TTC549 (cell line): ENCODE data around the gene PIAS4.

Source experiments
- FAIRE-seq: peaks from 2 replicates; lab custom pipeline; 2012; peaks lifted over from hg19 to GRCh38; lab: Jason Lieb, UNC

PIAS4 gene

DNA sequence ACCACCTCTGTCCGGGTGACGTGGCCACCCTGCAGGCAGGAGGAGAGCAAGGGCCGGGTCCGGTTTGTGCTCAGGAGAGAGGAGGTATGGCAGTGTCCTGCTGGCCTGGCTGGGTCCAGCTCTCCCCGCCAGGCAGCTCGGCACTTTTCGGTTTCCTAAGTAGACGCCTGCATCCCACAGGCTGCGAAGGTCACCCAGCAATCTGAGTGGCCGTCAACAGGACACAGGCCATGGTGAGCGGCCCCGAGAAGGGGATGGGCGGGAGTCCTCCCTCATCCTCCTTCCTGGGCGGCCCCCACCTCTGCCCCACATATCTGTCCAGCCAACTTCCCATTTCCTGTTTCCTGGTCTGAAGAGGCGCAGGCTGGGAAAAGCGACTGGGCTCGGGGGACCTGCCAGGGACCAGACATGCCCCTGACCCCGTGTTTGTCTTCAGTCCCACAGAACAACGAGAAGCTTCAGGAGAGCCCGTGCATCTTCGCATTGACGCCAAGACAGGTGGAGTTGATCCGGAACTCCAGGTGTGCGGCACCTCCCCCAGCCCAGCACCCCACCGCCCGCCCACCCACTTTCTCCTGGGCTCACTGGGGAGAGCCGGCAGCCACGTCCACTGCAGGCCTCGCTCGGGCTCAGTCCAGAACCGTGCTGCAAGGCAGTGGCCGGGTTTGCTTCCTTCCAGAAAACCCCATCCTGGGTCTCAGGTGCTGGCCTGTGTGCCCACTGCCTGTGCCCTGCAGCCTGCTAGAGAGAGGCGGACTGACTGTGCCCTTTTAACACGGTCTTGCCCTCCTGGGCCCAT lies 16.3 kb downstream of the PIAS4 start:
- FAIRE-seq = no peak

DNA sequence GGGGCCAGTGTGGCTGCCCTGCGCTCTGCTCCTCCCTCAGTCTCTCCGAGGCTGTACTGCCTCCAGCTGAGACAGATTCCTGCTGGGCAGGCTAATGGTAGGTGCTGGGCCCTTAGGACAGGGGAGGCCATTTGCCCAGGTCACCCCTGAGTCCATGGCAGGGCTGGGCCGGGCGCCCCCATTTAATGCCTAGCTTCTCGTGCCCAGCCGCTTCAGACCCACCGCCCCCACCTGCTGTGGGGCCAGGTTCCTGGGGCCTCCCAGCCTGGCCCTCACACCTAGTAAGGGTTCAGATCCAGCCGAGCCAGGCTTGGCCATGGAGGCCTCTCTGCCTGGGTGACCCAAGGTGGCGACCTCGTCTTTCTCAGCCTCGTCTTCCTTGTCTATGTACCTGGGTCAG lies 17.8 kb downstream of the PIAS4 start:
- no peak for FAIRE-seq

DNA sequence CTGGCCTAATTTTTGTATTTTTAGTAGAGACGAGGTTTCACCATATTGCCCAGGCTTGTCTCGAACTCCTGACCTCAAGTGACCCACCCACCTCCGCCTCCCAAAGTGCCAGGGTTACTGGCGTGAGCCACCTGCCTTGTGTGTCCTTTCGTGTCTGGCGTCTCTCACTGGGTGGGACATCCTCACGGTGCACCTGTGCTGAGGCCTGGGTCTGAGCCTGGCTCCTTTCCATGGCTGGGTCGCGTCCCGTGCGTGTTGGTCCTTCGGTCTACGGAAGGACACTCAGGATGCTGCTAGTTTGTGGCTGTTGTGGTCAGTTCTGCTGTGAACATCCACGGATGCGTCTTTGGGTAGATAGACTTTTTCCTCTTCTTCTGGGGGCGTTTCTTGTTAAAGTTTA lies 19.6 kb downstream of the PIAS4 start:
- no peak for FAIRE-seq

DNA sequence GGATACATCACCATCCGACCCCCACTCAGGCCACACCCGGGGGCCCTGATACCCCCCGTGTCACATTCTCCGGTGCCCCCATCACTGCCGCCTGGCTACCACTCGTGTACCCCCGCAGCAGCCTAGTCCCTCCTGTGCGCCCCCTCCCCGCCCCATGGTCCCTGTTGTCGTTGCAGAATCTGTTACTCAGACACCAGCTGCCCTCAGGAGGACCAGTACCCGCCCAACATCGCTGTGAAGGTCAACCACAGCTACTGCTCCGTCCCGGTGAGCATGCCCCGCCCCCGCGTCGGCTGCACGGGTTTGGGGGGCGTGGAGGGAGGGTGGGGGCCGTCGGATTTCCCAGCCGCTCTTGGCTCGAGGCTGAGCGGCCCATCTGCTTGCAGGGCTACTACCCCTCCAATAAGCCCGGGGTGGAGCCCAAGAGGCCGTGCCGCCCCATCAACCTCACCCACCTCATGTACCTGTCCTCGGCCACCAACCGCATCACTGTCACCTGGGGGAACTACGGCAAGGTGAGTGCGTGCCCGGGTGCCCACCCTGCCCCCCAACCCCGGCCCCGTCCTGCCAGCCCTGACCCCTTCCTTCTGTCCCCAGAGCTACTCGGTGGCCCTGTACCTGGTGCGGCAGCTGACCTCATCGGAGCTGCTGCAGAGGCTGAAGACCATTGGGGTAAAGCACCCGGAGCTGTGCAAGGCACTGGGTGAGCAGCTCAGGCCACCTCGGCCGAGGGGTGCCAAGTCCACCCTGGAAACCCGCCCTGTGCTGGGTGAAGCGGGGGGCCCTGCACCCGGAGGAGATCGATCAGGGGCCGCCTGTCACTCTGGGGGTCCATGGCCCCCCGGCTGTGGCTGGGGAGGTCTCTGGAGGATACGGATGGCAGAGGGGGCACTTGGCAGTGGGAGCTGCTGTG lies 21.1 kb downstream of the PIAS4 start:
- no peak for FAIRE-seq

DNA sequence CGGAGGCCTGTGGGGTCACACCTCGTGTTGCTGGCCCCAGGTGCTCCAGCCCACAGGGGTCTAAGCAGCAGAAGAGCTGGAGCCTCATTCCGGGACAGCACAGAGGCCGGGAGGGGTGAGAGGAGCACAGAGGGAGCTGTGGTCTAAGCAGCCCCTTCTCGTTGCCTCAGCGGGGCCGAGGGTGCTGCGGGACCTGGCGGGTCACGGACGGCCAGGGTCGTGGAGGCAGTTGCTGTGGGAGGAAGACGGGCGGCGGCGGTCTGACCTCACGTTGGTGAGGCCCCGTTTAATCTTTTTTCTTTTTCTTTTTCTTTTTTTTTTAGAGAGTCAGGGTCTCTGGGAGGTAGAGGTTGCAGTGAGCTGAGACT lies 21.7 kb downstream of the PIAS4 start:
- FAIRE-seq = no peak

DNA sequence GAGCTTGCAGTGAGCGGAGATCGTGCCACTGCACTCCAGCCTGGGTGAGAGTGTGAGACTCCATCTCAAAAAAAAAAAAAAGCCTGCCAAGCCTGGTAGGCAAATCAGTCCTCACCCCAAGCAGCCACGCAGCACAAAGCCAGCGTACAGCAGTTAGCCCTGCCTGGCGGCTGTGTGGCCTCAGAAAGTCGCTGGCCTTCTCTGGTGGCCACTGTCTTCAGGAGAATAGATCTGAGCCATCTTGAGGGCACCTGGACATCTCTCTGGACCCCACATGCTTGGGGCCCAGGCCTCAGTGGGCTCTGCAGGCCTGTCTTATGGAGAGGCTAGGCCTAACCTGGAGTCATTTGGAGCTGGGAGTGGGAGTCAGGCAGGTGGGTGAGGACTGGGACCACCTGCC lies 23.0 kb downstream of the PIAS4 start:
- FAIRE-seq = no peak

DNA sequence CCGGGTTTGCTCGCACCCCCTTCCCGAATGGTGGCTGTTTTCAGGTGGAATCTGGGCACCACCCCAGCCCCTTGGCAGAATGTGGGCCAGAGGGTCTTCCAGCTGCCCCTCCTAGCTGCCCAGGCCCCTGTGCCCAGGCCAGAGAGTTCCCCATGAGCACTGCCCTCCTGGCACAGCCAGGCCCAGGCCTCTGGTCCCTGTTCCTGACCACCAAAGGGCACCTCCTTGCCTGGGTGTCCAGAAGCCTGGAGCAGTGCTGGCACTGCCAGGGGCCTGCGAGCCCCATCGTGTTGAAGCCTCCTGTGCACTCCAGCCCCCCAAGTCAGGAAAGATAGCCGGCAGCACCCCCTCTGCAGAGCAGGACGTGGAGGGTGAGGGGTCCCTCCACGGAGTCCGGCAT lies 23.4 kb downstream of the PIAS4 start:
- no peak for FAIRE-seq

DNA sequence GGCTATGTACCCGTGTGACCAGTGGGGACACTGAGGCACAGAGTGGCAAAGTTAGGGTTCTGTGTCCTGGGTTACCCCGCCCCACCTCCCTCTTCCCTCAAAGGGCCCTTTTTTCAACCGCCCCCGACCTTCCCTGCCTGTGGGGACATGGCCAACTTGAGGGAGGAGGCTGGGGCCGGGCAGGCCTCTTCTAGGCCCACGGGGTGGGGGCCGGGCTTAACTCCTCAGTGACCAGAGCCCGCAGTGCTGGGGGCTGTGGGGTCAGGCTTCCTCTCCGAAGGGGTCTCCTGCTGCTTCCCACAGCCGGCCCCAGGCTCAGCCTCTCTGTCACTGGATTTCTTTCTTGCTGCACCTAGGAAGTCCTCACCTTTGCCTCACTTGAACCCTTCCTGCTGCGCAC lies 23.9 kb downstream of the PIAS4 start:
- FAIRE-seq = no peak

DNA sequence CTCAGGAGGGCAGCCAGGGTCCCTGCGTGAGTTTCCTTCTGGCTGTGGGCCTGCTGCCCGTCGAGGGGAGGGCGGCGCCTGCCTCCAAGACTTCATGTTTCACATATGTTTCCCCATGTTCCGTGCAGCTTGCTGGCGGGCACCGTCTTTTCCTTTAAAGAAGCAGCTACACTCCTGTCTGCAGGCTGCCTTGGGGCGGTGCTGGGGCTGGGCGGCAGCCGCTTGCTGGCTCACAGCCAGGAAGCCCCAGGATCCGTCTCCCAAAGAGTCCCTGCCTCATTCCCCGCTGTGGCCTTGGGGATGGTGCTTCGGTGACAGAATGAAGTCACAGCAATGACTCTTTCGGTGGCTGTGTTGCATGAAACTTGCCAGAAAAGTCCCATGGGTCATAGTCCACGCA lies 24.9 kb downstream of the PIAS4 start:
- FAIRE-seq = no peak

DNA sequence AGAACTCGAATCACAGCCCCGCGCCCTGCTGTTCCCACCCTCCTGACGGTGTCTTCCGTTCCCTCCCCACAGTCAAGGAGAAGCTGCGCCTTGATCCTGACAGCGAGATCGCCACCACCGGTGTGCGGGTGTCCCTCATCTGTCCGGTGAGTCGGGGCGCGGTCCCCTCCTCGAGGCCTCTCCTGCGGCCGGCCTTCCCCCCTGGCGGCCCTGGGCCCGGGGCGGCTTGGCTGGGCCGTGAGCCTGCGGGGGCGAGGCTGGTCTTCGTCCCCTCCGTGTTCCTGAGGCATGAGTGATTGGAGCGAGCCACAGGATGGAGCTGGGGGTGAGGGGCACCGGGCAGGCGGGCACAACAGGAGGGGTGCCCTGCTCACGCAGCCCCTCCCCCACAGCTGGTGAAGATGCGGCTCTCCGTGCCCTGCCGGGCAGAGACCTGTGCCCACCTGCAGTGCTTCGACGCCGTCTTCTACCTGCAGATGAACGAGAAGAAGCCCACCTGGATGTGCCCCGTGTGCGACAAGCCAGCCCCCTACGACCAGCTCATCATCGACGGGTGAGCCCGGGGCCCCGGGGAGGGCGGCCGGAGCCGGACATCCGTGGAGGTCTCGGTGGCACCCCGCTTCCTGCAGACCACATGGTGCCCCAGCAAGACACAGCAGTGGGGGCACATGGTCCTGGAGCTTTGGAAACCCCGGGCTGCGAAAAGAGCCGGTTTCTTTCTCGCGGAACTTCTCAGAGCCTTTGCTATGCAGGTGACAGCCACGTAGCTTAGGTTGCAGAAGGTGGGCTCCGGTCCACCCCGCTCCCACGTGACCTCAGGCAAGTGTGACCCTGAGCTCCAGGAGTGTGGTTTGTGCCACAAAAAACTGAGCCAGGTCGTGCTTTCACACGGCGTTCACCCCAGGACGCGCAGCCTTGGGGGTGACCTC lies 25.8 kb downstream of the PIAS4 start:
- FAIRE-seq = no peak

DNA sequence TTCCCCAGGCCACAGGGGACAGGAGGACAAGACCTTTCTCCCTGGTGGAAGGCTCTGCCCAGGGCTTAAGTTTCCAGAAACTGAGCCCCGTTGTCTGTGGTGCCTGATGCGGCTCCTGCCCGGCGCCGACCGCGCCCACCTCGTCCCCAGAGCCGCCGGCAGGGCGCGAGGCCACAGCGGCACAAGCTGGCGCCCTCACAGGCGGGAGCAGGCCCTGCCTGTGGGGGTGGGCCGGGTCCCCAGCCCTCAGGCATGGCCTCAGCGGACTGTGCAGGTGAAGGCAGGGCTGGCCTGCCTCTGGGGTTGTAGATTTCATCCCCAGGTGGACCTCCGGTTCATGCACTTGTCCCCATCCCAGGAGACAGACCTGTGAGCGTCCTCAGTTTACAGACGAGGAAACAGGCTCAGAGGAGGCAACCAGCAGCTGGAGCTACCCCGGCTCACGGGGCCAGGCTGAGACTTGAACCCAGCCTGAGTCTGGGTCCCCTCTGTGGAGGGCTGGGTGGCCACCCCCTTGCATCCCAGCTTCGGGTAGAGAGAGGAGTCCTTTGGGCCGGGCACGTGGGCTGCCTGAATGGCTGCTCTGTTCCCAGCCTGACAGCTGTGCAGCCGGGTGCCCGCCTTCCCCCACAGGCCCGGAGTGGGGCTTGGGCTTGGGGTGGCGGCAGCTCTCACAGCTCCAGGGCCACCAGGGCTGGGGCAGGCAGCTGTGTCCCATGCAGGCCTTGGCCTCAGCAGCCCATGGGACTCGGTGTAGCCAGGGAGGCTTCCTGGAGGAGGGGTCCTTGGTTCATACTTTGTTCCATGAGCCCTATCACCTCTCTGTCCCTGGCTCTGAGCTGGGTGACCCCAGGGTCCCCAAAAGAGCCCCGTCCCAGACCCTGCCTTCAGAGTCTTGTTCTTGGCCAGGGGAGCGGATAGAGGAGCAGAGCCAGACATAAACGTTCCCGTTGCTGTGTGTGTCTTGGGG lies 26.8 kb downstream of the PIAS4 start:
- FAIRE-seq = no peak

DNA sequence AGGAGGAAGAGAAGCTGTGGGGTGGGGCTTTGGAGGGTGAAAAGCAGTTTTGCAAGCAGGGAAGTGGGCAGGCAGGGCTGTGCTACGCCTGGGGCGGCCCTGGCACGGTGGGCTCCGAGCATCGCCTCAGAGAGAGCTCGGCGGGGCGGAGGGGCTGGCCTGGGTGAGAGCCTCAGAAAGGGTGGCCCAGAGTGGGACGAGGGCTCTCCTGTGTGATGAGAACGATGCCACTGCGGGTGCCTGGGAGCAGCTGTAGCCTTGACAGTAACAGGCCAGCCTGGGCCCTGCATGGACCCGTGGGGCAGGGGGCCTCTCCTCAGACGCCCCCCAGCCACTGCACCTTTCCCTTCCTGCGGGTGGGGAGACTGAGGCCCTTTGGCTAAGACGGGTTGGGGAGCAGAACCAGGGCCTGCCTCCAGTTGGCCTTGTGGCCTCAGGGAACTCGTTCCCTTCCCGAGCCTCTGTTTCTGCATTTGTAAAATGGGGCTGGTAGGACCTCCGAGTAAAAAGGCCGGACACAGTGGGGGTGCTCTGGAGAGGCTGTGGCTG lies 27.6 kb downstream of the PIAS4 start:
- no peak for FAIRE-seq

DNA sequence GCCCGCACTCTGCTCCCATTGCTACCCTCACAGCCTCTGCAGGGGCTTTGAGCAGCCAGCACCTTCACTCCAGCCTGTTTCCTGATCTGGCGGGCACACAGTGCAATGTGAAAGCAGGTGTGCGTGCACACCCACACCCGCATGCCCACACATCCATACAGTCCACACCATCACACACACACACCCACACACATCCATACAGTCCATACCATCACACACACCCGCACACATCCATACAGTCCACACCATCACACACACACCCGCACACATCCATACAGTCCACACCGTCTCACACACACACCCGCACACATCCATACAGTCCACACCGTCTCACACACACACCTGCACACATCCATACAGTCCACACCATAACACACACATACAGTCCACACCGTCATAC lies 28.0 kb downstream of the PIAS4 start:
- no peak for FAIRE-seq

DNA sequence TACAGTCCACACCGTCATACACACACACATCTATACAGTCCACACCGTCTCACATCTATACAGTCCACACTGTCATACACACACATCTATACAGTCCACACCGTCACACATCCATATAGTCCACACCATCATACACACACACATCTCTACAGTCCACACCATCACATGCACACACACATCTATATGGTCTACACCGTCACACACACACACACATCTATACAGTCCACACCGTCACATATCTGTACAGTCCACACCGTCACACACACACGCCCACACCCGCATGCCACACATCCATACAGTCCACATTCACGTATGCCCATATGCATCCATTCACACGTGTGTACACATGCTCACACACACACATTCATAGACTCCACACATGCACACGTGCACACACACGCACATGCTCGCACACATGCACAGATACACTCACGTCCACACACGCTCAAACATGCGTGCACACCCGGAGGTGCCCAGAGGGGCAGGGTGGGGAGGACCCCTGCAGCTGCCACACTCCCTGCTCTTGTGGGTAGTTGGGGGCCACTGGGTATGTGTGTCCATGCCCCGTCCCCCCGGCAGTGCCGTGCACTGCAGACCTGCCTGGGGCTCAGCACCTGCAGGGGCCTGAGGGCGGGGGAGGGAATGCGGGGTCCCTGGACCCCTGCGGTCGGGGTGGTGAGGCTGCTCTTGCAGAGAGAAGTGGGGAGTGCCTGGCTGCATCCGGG lies 29.2 kb downstream of the PIAS4 start:
- FAIRE-seq = no peak

DNA sequence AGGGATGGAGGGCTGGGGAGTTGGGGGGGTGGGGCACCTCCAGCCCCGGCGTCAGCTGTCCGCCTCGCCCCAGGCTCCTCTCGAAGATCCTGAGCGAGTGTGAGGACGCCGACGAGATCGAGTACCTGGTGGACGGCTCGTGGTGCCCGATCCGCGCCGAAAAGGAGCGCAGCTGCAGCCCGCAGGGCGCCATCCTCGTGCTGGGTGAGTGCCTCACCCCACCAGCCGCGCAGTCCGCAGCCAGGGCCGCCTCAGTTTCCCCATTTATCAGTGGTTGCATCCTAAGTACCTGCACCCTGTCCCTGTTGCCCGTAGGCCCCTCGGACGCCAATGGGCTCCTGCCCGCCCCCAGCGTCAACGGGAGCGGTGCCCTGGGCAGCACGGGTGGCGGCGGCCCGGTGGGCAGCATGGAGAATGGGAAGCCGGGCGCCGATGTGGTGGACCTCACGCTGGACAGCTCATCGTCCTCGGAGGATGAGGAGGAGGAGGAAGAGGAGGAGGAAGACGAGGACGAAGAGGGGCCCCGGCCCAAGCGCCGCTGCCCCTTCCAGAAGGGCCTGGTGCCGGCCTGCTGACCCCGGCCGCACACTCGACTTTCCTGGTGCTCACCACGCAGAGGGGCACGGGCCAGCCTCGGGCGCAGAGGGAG lies 29.9 kb downstream of the PIAS4 start:
- FAIRE-seq = no peak

DNA sequence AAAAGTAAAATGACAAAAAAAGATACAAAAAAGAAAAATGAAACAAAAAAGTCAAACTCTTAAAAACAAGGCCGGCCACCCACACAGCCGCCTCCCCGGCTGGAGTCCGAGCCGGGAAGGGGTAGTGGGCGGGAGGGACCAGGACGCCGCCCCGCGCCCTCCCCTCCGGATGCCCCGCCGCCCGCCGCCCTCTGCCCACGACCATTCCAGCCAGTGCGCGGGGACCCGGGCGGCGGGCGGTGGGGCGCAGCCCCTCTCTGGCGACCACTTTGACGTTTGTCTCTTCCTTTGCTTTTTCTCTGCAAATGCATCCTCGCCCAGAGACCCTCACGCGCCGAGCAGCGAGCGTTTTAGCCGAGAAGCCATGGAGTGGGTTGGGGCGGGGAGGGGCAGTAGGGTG lies 30.5 kb downstream of the PIAS4 start:
- no peak for FAIRE-seq

DNA sequence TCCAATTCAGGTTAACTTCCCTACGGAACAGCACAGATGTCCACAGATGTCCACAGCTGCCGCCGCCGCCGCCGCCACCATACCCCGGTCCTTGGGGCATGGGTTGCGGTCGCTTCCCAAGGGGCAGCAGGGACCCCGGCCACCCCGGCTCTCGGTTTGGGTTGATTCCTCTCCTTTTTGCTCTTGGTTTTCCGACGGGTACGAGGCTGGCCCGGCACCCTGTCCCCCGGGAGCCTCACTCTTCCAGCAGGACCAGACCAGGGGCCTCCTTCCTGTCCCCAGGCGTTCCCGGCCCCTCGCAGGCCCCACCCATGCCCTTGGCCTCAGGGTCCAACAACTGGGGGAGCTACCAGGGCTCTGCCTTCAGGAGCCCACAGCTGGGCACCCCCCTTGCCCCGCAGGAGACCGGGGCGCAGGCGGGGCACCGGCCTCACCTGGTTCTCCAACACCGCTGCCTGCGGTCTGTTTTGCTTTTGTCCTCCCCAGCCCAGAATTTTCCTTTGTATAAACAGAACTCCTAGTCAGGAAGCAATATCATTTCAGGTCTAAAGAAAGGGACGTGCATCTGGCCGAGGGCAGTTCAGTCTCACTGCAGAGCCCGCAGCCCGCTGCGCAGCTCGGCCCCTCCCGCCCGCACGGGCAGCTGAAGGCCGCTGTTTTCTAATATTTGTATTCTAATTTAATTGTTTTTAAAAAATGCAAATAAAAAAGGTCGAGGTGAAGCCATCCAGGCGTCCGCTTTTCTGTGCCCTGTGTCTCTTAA lies 31.3 kb downstream of the PIAS4 start:
- FAIRE-seq = no peak

DNA sequence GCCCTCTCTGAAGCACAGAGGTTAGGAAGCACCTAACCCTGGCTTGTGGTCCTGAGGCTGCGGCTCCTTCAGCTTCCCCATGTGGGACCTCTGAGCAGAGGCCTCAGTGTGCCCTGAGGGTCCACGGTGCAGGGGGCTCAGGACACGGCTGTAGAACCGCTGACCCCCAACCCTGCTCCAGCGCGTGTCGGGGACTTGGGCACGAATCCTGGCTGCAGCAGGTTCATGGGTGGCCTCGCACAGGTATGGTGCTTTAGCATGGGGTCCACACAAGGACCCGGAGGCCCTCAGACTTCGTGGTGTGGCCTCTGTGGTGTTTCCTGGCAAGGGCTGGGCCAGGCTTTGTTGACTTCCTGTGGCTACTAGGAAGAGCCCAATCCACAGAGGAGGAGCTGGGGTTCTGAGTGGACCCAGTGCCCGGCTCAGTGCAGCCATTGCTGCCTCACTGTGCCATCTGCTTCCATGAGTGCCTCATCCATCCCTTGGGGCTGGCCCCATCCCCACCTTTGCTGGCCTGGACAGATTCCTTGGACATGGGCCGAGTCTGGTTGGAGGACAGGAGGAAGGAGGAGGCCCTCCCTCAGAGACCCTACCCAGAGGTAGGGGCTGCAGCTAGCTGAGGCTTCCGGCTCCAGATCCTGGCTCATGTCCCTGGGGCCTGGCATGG lies 34.7 kb downstream of the PIAS4 start:
- no peak for FAIRE-seq

DNA sequence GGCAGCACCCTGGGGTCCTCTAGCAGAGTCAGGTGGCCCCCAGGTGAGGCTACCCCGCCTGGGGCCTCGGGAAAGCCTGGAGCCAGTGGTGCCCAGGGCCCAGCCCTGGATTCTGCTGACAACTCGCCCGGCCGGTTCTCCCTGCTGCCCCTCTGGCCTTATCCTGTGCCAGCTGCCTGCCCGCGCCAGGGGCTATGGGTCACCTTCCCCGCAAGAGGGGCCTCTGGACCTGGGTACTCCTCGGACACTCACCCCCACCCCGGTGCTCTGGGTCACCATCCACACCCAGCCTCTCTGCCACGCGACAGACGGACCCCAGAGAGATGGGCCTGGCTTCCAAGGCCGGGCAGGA lies 35.2 kb downstream of the PIAS4 start:
- no peak for FAIRE-seq
